Prostate gland (tissue), 2 donors: ENCODE measurements around the gene MYO1G. TPM values are rescaled to one million over a fixed set of nuclear protein-coding genes. Genes with fewer than 3 reads are reported as not detected.

Source experiments
- DNase-seq: peaks from one replicate; pipeline ENCODE4 v3.0.0-alpha.2; 2019; ENCODE audit warnings: low spot score
- H3K27ac ChIP-seq, 2 donors: fragments of 200-600 bp; sonication (generic); 2 replicates each; pipeline ENCODE4 v1.5.1; 2017 to 2019
- H3K27me3 ChIP-seq: fragments of 200-600 bp; sonication (generic); replicated peaks from 2 replicates; pipeline ENCODE4 v1.5.1; 2019; ENCODE audit not compliant: insufficient read depth
- H3K36me3 ChIP-seq, 2 donors: fragments of 200-600 bp; sonication (generic); 1 replicate in 1 of 2; 2 replicates in 1 of 2; pipeline versions ENCODE4 v1.5.1 to v1.8.1; 2017 to 2019
- H3K4me1 ChIP-seq: fragments of 200-600 bp; sonication (generic); replicated peaks from 2 replicates; pipeline ENCODE4 v1.5.1; 2019
- H3K4me3 ChIP-seq, 2 donors: fragments of 200-600 bp; sonication (generic); 2 replicates each; pipeline ENCODE4 v1.5.1; 2017 to 2019
- H3K9me3 ChIP-seq: fragments of 200-600 bp; sonication (generic); 2 replicates; pipeline ENCODE4 v1.5.1; 2017
- POLR2A ChIP-seq: fragments of 450-650 bp; IDR thresholded peaks from one replicate; pipeline ENCODE4 v1.6.1; 2016; ENCODE audit warnings: antibody characterized with exemption, mild to moderate bottlenecking
- POLR2AphosphoS5 ChIP-seq: sonication (generic); formaldehyde crosslinking; IDR thresholded peaks from one replicate; pipeline ENCODE4 v1.6.1; 2017; ENCODE audit warnings: antibody characterized with exemption
- whole genome bisulfite sequencing: methylation state at CpG from one replicate; pipeline ENCODE4 v1.1.5; 2018; 5-methylcytosine and 5-hydroxymethylcytosine counted together
- intact Hi-C: fragments of 100-400 bp; cut with DNase I; formaldehyde crosslinking; loops from one replicate; pipeline ENCODE4 v1.14.2; 2022
- total RNA-seq, 2 donors: library from RNA; depleted of rRNA; stranded (reverse); fragments of >200 nt; gene quantifications; one replicate each; pipeline ENCODE4 v1.1.0, GENCODE V29; 2016
- TF ChIP-seq, protein P1 (sequence below), 4 experiments: fragments of 200-600 bp in 2 of 4; fragments of 450-650 bp in 2 of 4; sonication (generic) in 2 of 4; IDR thresholded peaks; 1 replicate in 3 of 4; 2 replicates in 1 of 4; pipeline ENCODE4 v1.5.1; 2016 to 2019; ENCODE audit warnings: antibody characterized with exemption in 4 of 4, mild to moderate bottlenecking in 2 of 4, moderate library complexity in 2 of 4

The MYO1G gene
- total RNA-seq, 2 donors from 2014 or later = 1.9 to 2.7 TPM

GRCh38 chr7:44966731-44967538 lies 11.9 kb downstream of the MYO1G start:
- intact Hi-C loops = no loop called here
- TF ChIP-seq, protein P1, sequence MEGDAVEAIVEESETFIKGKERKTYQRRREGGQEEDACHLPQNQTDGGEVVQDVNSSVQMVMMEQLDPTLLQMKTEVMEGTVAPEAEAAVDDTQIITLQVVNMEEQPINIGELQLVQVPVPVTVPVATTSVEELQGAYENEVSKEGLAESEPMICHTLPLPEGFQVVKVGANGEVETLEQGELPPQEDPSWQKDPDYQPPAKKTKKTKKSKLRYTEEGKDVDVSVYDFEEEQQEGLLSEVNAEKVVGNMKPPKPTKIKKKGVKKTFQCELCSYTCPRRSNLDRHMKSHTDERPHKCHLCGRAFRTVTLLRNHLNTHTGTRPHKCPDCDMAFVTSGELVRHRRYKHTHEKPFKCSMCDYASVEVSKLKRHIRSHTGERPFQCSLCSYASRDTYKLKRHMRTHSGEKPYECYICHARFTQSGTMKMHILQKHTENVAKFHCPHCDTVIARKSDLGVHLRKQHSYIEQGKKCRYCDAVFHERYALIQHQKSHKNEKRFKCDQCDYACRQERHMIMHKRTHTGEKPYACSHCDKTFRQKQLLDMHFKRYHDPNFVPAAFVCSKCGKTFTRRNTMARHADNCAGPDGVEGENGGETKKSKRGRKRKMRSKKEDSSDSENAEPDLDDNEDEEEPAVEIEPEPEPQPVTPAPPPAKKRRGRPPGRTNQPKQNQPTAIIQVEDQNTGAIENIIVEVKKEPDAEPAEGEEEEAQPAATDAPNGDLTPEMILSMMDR (IDR thresholded peaks at IDR 0.05) = no peak
- TF ChIP-seq POLR2A (no peak), POLR2AphosphoS5 (no peak)
- 85% methylated on average over 9 of the region's 9 CpGs for WGBS

GRCh38 chr7:44965937-44966730 lies 12.7 kb downstream of the MYO1G start:
- H3K36me3 ChIP-seq = no peaks in the 10 kb centered on the region
- no peaks in the 10 kb centered on the region for H3K9me3 ChIP-seq
- TF ChIP-seq POLR2AphosphoS5 (no peak), POLR2A (no peak)
- TF ChIP-seq, protein P1 (IDR thresholded peaks at IDR 0.05) = no peak
- intact Hi-C loops = no loop called here
- no peaks in the 10 kb centered on the region for H3K4me1 ChIP-seq
- whole genome bisulfite sequencing = 94% methylated on average over 18 of the region's 18 CpGs
- no peaks in the 10 kb centered on the region for H3K27me3 ChIP-seq
- DNase-seq = no peak
- no peak overlapping the region for H3K4me3 ChIP-seq
- no peak overlapping the region for H3K27ac ChIP-seq

More at GRCh38 chr7:44966731-44967538, 11.9 kb downstream of the MYO1G start:
- Histone ChIP-seq H3K27me3 (no peaks in the 10 kb centered on the region), H3K9me3 (no peaks in the 10 kb centered on the region), H3K4me3 (no peak overlapping the region), H3K36me3 (no peaks in the 10 kb centered on the region), H3K4me1 (no peaks in the 10 kb centered on the region), H3K27ac (no peak overlapping the region)
- DNase-seq = no peak

- Histone ChIP-seq H3K4me3 (no peak overlapping the region), H3K27ac (no peak overlapping the region), H3K4me1 (no peaks in the 10 kb centered on the region), H3K9me3 (no peaks in the 10 kb centered on the region), H3K27me3 (no peaks in the 10 kb centered on the region), H3K36me3 (no peaks in the 10 kb centered on the region)
- TF ChIP-seq POLR2AphosphoS5 = no peak
- TF ChIP-seq, protein P1 (IDR thresholded peaks at IDR 0.05) = no peak
- no peak for TF ChIP-seq POLR2A
- WGBS = 92% methylated on average over 16 of the region's 16 CpGs
- no peak for DNase-seq
- intact Hi-C loops = no loop called here
These were observed 13.3 kb downstream of the MYO1G start for GRCh38 chr7:44965441-44965903.

DNA sequence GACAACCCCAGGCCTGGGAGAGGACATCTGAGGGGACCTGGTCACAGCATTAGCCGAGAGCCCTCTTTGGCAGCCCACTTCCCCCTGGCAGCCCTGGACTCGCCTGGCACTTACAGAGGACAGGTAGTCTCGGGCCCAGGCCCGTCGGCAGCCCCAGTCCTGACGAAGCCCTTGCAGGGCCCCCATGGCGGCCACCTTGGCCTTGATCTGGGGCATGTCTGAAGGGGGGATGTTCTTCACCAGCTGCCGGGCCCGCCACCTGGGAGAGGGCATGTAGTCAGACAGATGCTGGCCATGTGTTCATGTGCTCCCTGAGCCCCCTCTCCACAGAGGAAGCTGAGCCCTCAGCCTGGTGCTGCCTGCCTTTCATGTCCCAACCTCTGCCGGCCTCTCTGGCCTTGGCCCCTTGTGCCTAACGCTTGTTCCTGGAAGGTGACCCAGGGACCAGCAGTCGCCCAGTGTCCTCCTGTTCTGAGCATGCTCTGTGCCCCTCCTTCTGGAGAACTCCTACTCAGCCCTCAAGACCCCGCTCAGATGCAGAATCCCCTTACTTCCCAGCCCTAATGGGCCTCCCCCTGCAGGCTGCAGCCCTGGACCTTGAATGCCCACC lies 13.9 kb downstream of the MYO1G start:
- TF ChIP-seq, protein P1 (IDR thresholded peaks at IDR 0.05) = no peak
- TF ChIP-seq POLR2A = no peak
- TF ChIP-seq POLR2AphosphoS5 = no peak
- 97% methylated on average over 13 of the region's 13 CpGs for WGBS
- no peak overlapping the region for H3K27ac ChIP-seq
- intact Hi-C loops = no loop called here
- no peak overlapping the region for H3K4me3 ChIP-seq
- DNase-seq = no peak
- no peaks in the 10 kb centered on the region for H3K9me3 ChIP-seq
- no peaks in the 10 kb centered on the region for H3K36me3 ChIP-seq
- no peaks in the 10 kb centered on the region for H3K4me1 ChIP-seq
- H3K27me3 ChIP-seq = no peaks in the 10 kb centered on the region
